ENCODE data around the gene RAB44. TPM values are rescaled to one million over a fixed set of nuclear protein-coding genes. Genes with fewer than 3 reads are reported as not detected.

RAB44 gene
- total and polyA plus RNA-seq, 8 donors, result 0.06 to 0.37 (median 0.15) TPM

DNA sequence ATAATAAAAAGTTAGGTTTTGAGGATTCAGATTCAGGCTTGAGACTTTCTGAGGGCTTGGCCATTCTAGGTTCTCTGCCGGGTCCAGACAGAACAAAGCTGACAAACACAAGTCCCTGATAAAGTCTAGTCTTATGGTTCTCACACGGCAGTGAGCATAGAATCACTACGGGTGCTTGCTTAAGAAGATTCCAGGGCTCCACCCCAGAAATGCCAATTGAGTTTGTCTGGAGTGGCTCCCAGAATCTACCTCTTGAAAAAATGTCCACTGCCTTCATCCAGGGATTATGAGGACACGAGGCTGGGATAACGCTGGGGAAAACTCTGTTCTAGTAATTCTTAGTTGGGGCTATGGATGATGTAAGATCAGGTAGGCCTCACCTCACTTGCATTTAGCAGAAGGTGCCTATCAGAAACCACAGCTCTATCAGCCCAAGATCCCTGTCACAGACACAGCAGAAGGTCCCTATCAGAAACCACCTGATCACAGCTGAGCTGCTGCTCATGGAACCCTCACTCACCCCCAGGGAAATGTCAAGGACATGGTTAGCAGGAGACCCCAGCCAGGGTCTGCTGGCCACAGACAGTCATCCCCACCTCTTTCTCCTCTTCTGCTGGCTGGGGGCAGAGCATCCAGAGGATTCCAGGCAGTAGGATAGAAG, 52.3 kb downstream of the RAB44 start:
- H3K36me3 ChIP-seq, result no peaks in the 10 kb centered on the region
- no peaks in the 10 kb centered on the region for H3K27me3 ChIP-seq
- H3K4me3 ChIP-seq, result no peak overlapping the region
- TF ChIP-seq CTCF (IDR thresholded peaks at IDR 0.05), result no peak
- no peak for ATAC-seq
- H3K4me1 ChIP-seq, result peaks cover 0 to 36% of the 10 kb centered on the region in 2 donors
- H3K27ac ChIP-seq, result no peak overlapping the region
- peaks cover 0 to 11% of the 10 kb centered on the region in 2 donors for H3K9me3 ChIP-seq
- no peak for DNase-seq
- intact Hi-C loops (cut with DNase I), result loop anchor here in 1 of 2 donors (10.0 kb wide), 1 partner anchor 135 kb away; no protein-coding TSS in a partner anchor

DNA sequence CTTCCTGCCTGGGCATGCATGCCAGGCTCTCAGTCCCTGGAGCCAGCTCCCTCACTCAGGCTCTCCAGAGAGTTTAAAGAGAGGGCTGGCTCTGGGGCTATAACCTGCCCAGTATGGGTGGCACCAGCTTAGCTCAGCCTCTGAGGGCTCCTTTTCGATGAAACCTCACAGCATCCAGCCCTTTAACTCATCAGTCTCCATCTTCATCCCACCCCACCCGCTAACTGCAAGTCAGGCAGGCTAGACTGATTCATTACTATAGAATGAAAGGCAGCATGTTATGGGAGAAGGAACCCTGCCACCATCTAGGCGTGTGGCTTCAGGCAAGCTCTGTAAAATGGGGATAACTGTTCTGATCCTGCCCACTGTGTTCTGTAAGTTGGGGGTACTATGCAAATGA, 53.5 kb downstream of the RAB44 start:
- no peak for TF ChIP-seq CTCF (IDR thresholded peaks at IDR 0.05)
- Histone ChIP-seq H3K27me3 (no peaks in the 10 kb centered on the region), H3K36me3 (no peaks in the 10 kb centered on the region), H3K9me3 (peaks cover 0 to 11% of the 10 kb centered on the region in 2 donors), H3K4me3 (no peak overlapping the region), H3K27ac (no peak overlapping the region), H3K4me1 (peaks cover 0 to 47% of the 10 kb centered on the region in 2 donors)
- intact Hi-C loops (cut with DNase I), result loop anchor here in 1 of 2 donors (10.0 kb wide), 1 partner anchor 136 kb away; no protein-coding TSS in a partner anchor
- ATAC-seq (no peak), DNase-seq (no peak)

DNA sequence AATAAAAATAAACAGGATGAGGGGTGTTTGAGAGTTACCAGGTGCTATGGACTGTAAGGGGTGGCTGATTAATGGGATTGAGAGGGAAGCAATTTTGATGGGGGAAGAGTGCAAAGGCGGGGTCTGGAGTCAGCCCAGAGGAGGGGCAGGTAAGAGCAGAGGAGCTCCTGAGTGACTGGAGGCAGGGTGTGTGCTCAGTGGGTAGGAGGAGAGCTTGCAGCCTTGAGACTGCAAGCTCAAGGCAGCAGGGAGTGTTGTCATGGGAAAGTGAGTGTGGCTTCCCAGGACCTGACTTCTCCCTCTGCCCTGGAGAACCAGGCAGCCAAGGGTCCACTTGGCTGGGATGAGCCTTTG, 54.2 kb downstream of the RAB44 start:
- intact Hi-C loops (cut with DNase I), result loop anchor here in 1 of 2 donors (10.0 kb wide), 1 partner anchor 137 kb away; no protein-coding TSS in a partner anchor
- ATAC-seq, result no peak
- H3K27me3 ChIP-seq, result no peaks in the 10 kb centered on the region
- no peaks in the 10 kb centered on the region for H3K36me3 ChIP-seq
- H3K4me1 ChIP-seq, result peaks cover 0 to 54% of the 10 kb centered on the region in 2 donors
- H3K9me3 ChIP-seq, result peaks cover 0 to 11% of the 10 kb centered on the region in 2 donors
- no peak overlapping the region for H3K4me3 ChIP-seq
- DNase-seq, result no peak
- no peak for TF ChIP-seq CTCF (IDR thresholded peaks at IDR 0.05)
- H3K27ac ChIP-seq, result no peak overlapping the region

GRCh38 chr6:36752187-36752885, 54.7 kb downstream of the RAB44 start:
- Histone ChIP-seq H3K9me3 (peaks cover 0 to 11% of the 10 kb centered on the region in 2 donors), H3K4me1 (peaks cover 0 to 59% of the 10 kb centered on the region in 2 donors), H3K27ac (peak overlapping the region in 1 of 2 donors; percentile 28), H3K36me3 (no peaks in the 10 kb centered on the region), H3K27me3 (no peaks in the 10 kb centered on the region), H3K4me3 (no peak overlapping the region)
- TF ChIP-seq CTCF (IDR thresholded peaks at IDR 0.05), result no peak
- DNase-seq, result peak in 1 of 4 donors; percentile 64
- intact Hi-C loops (cut with DNase I), result loop anchor here in 1 of 2 donors (10.0 kb wide), 1 partner anchor 138 kb away; no protein-coding TSS in a partner anchor
- peak; percentile 75 for ATAC-seq

DNA sequence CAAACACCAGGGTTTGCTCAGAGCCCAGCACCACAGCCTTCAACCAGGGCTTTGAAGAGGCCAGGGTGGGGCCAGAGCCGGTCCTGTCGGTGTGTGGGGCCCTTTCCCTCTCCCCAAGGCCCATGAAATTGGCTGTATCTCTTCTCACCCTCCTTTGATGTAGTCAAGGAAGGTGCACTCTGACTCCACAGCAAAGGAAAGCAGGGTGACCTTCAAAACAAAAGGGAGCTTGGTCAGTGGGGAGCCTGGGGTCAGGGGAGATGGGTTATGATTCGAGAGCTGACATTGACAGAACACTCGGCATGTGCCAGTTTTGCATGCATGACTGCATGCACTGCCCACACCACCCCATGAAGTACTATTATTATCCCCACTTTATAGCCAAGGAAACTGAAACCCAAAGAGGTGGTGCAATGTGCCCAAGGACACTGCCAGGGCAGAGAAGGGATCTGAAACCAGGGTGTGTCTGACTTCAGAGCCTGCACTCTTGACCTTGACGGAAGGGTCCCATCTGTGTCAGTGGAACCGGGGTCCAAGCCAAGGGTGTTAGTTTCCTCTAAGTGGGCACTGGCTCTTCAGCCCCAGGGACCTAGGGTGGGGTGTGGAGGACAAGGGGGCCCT, 55.4 kb downstream of the RAB44 start:
- ATAC-seq (peak; percentile 36), DNase-seq (no peak)
- no peaks in the 10 kb centered on the region for H3K27me3 ChIP-seq
- H3K4me3 ChIP-seq, result no peak overlapping the region
- peak overlapping the region in 1 of 2 donors; percentile 28 for H3K27ac ChIP-seq
- no peak for TF ChIP-seq CTCF (IDR thresholded peaks at IDR 0.05)
- peaks cover 0 to 63% of the 10 kb centered on the region in 2 donors for H3K4me1 ChIP-seq
- H3K36me3 ChIP-seq, result no peaks in the 10 kb centered on the region
- peaks cover 0 to 11% of the 10 kb centered on the region in 2 donors for H3K9me3 ChIP-seq
- intact Hi-C loops (cut with DNase I), result loop anchor here in 1 of 2 donors (10.0 kb wide), 1 partner anchor 138 kb away; no protein-coding TSS in a partner anchor

All from left lung (tissue), 10 donors.